OCI-LY1 (cell line): ENCODE data around the gene PACS2.

ENCODE experiments used
- CTCF ChIP-seq: fragments of 200-600 bp; sonication (generic), shearing (Covaris generic); IDR thresholded peaks from 2 replicates; pipeline ENCODE4 v1.5.1; 2017; ENCODE audit warnings: mild to moderate bottlenecking, antibody characterized with exemption, low read length, moderate library complexity, mixed read lengths
- EZH2 ChIP-seq: fragments of 200-600 bp; sonication (generic), shearing (Covaris generic); IDR thresholded peaks from 2 replicates; pipeline ENCODE4 v1.8.0; 2017; ENCODE audit warnings: borderline replicate concordance, mixed run types, mild to moderate bottlenecking, antibody characterized with exemption, low read length, moderate library complexity, mixed read lengths

GRCh38 chr14:105430565-105430964 lies 116.0 kb downstream of the PACS2 start:
- TF ChIP-seq CTCF (no peak), EZH2 (no peak)
